Left lung (tissue), 10 donors: ENCODE results near the gene SRRD. TPM values are rescaled to one million over a fixed set of nuclear protein-coding genes. Genes with fewer than 3 reads are reported as not detected.
A peak's percentile ranks its signal among the peaks of the same experiment; 100 is the strongest.

Source experiments
- ATAC-seq: fragments of 200-7000 bp; cut with Tn5 transposase; one replicate; pipeline ENCODE4 v1.9.1; 2020; ENCODE audit warnings: moderate library complexity
- DNase-seq, 4 donors: peaks; one replicate each; pipeline ENCODE4 v3.0.0-alpha.2; 2013 to 2020
- H3K27ac ChIP-seq, 2 donors: fragments of 200-600 bp; sonication (generic) in 1 of 2; one replicate each; pipeline versions ENCODE4 v1.5.0 to v1.8.0; 2020 to 2021
- H3K27me3 ChIP-seq, 2 donors: fragments of 200-600 bp; sonication (generic) in 1 of 2; one replicate each; pipeline versions ENCODE4 v1.5.0 to v1.8.0; 2020 to 2021
- H3K36me3 ChIP-seq, 2 donors: fragments of 200-600 bp; sonication (generic) in 1 of 2; one replicate each; pipeline versions ENCODE4 v1.5.0 to v1.8.0; 2020 to 2021
- H3K4me1 ChIP-seq, 2 donors: fragments of 200-600 bp; one replicate each; pipeline ENCODE4 v1.8.0; 2021
- H3K4me3 ChIP-seq, 2 donors: fragments of 200-600 bp; sonication (generic) in 1 of 2; one replicate each; pipeline versions ENCODE4 v1.5.0 to v1.8.0; 2020 to 2021; ENCODE audit warnings: mild to moderate bottlenecking in 1 of 2
- H3K9me3 ChIP-seq, 2 donors: fragments of 200-600 bp; sonication (generic) in 1 of 2; one replicate each; pipeline versions ENCODE4 v1.5.0 to v1.8.0; 2020 to 2021
- CTCF ChIP-seq, 2 donors: fragments of 200-600 bp; sonication (generic) in 1 of 2; IDR thresholded peaks; one replicate each; pipeline versions ENCODE4 v1.5.0 to v1.8.0; 2021; ENCODE audit warnings: antibody characterized with exemption in 2 of 2
- intact Hi-C, 2 donors: fragments of 100-400 bp; cut with DNase I; formaldehyde crosslinking; loops; one replicate each; pipeline versions ENCODE4 v1.11.2 to v1.14.2; 2022
- polyA plus RNA-seq, 6 donors: library from polyadenylated mRNA; unstranded; fragments of 120-200 nt; gene quantifications; one replicate each; pipeline ENCODE4 v1.2.1, GENCODE V29; 2013; ENCODE audit not compliant: insufficient read length in 6 of 6
- total RNA-seq, 2 donors: library from RNA; stranded (reverse); fragmentation: NEBNext Ultra II Directional; extraction: Animal tissue kit (Norgen Biotek cat#: 25700); gene quantifications; one replicate each; pipeline ENCODE4 v1.2.1, GENCODE V29; 2021
- donor health status: DM: no; HTN: yes; CAD: no.
- donor health status: DM: no; HTN: no; CAD: no.

Gene SRRD
- total and polyA plus RNA-seq, 8 donors, result 18.5 to 33.1 (median 29.4) TPM

- no peak for TF ChIP-seq CTCF (IDR thresholded peaks at IDR 0.05)
- Histone ChIP-seq H3K27ac (no peak overlapping the region), H3K4me1 (no peaks in the 10 kb centered on the region), H3K4me3 (no peak overlapping the region), H3K9me3 (no peaks in the 10 kb centered on the region), H3K27me3 (no peaks in the 10 kb centered on the region), H3K36me3 (peaks cover 0 to 96% of the 10 kb centered on the region in 2 donors)
- intact Hi-C loops, result loop anchor here in 1 of 2 donors (10.0 kb wide), 1 partner anchor 71 kb away; no protein-coding TSS in a partner anchor
- DNase-seq (no peak), ATAC-seq (no peak)
These were observed 17.5 kb upstream of the SRRD start for GRCh38 chr22:26466196-26466595.

- DNase-seq (no peak), ATAC-seq (no peak)
- no peak for TF ChIP-seq CTCF (IDR thresholded peaks at IDR 0.05)
- H3K9me3 ChIP-seq, result no peaks in the 10 kb centered on the region
- intact Hi-C loops, result no loop called here
- no peak overlapping the region for H3K27ac ChIP-seq
- no peak overlapping the region for H3K4me3 ChIP-seq
- H3K4me1 ChIP-seq, result peaks cover 0 to 25% of the 10 kb centered on the region in 2 donors
- no peaks in the 10 kb centered on the region for H3K27me3 ChIP-seq
- peaks cover 0 to 99% of the 10 kb centered on the region in 2 donors for H3K36me3 ChIP-seq
These were observed 12.9 kb upstream of the SRRD start for GRCh38 chr22:26470807-26471206.

- no peak overlapping the region for H3K4me3 ChIP-seq
- H3K4me1 ChIP-seq, result peaks cover 0 to 32% of the 10 kb centered on the region in 2 donors
- intact Hi-C loops, result no loop called here
- peaks cover 0 to 99% of the 10 kb centered on the region in 2 donors for H3K36me3 ChIP-seq
- peak overlapping the region in 1 of 2 donors; percentile 13 for H3K27ac ChIP-seq
- TF ChIP-seq CTCF (IDR thresholded peaks at IDR 0.05), result no peak
- peak; percentile 98 for ATAC-seq
- no peaks in the 10 kb centered on the region for H3K27me3 ChIP-seq
- H3K9me3 ChIP-seq, result no peaks in the 10 kb centered on the region
- DNase-seq, result peak in 1 of 4 donors; percentile 67
These were observed 12.2 kb upstream of the SRRD start for GRCh38 chr22:26471522-26471921.

GRCh38 chr22:26474682-26475081, 9.0 kb upstream of the SRRD start:
- no peaks in the 10 kb centered on the region for H3K27me3 ChIP-seq
- intact Hi-C loops, result no loop called here
- H3K9me3 ChIP-seq, result no peaks in the 10 kb centered on the region
- peaks cover 0 to 71% of the 10 kb centered on the region in 2 donors for H3K36me3 ChIP-seq
- H3K4me3 ChIP-seq, result no peak overlapping the region
- DNase-seq (no peak), ATAC-seq (no peak)
- H3K4me1 ChIP-seq, result peaks cover 11 to 60% of the 10 kb centered on the region in 2 donors
- TF ChIP-seq CTCF (IDR thresholded peaks at IDR 0.05), result no peak
- no peak overlapping the region for H3K27ac ChIP-seq

- Histone ChIP-seq H3K9me3 (no peaks in the 10 kb centered on the region), H3K4me3 (no peak overlapping the region), H3K27ac (peak overlapping the region in 1 of 2 donors; percentile 31), H3K36me3 (peaks cover 0 to 50% of the 10 kb centered on the region in 2 donors), H3K4me1 (peaks cover 12 to 82% of the 10 kb centered on the region in 2 donors), H3K27me3 (no peaks in the 10 kb centered on the region)
- DNase-seq (no peak), ATAC-seq (no peak)
- TF ChIP-seq CTCF (IDR thresholded peaks at IDR 0.05), result no peak
- intact Hi-C loops, result no loop called here
These were observed 6.9 kb upstream of the SRRD start for GRCh38 chr22:26476705-26477340.
